ENCODE measurements around the gene COX4I1.

Gene COX4I1

GRCh38 chr16:85755929-85756768, 43.3 kb upstream of the COX4I1 start:
- Histone ChIP-seq H3K27me3 (ENCODE audit: control insufficient read depth, insufficient read depth, low read length) (peaks cover 20% of the 10 kb centered on the region), H3K9me3 (ENCODE audit: control insufficient read depth, low read depth, low read length) (no peaks in the 10 kb centered on the region), H3K36me3 (ENCODE audit: control insufficient read depth, low read depth, low read length) (no peaks in the 10 kb centered on the region), H3K4me3 (ENCODE audit: low read length) (no peak overlapping the region), H3K9ac (ENCODE audit: low read length) (no peak overlapping the region), H3K4me1 (ENCODE audit: control insufficient read depth, low read depth, low read length) (peaks cover 13% of the 10 kb centered on the region), H3K27ac (ENCODE audit: low read length) (no peak overlapping the region)

GRCh38 chr16:85757341-85757822, 42.1 kb upstream of the COX4I1 start:
- peaks cover 5% of the 10 kb centered on the region for H3K4me1 ChIP-seq (ENCODE audit: control insufficient read depth, low read depth, low read length)
- no peaks in the 10 kb centered on the region for H3K9me3 ChIP-seq (ENCODE audit: control insufficient read depth, low read depth, low read length)
- no peak overlapping the region for H3K4me3 ChIP-seq (ENCODE audit: low read length)
- peaks cover 7% of the 10 kb centered on the region for H3K27me3 ChIP-seq (ENCODE audit: control insufficient read depth, insufficient read depth, low read length)
- no peaks in the 10 kb centered on the region for H3K36me3 ChIP-seq (ENCODE audit: control insufficient read depth, low read depth, low read length)
- no peak overlapping the region for H3K27ac ChIP-seq (ENCODE audit: low read length)
- H3K9ac ChIP-seq (ENCODE audit: low read length) = no peak overlapping the region

GRCh38 chr16:85759136-85759535, 40.4 kb upstream of the COX4I1 start:
- Histone ChIP-seq H3K27me3 (ENCODE audit: control insufficient read depth, insufficient read depth, low read length) (no peaks in the 10 kb centered on the region), H3K27ac (ENCODE audit: low read length) (no peak overlapping the region), H3K9ac (ENCODE audit: low read length) (no peak overlapping the region), H3K4me3 (ENCODE audit: low read length) (no peak overlapping the region), H3K4me1 (ENCODE audit: control insufficient read depth, low read depth, low read length) (no peaks in the 10 kb centered on the region), H3K9me3 (ENCODE audit: control insufficient read depth, low read depth, low read length) (no peaks in the 10 kb centered on the region), H3K36me3 (ENCODE audit: control insufficient read depth, low read depth, low read length) (no peaks in the 10 kb centered on the region)

- H3K4me3 ChIP-seq (ENCODE audit: low read length) = no peak overlapping the region
Measured at GRCh38 chr16:85759631-85760419, 39.7 kb upstream of the COX4I1 start.

GRCh38 chr16:85761861-85762260, 37.6 kb upstream of the COX4I1 start:
- Histone ChIP-seq H3K27me3 (ENCODE audit: control insufficient read depth, insufficient read depth, low read length) (no peaks in the 10 kb centered on the region), H3K4me1 (ENCODE audit: control insufficient read depth, low read depth, low read length) (peaks cover 6% of the 10 kb centered on the region), H3K4me3 (ENCODE audit: low read length) (no peak overlapping the region), H3K9ac (ENCODE audit: low read length) (no peak overlapping the region), H3K9me3 (ENCODE audit: control insufficient read depth, low read depth, low read length) (no peaks in the 10 kb centered on the region), H3K36me3 (ENCODE audit: control insufficient read depth, low read depth, low read length) (no peaks in the 10 kb centered on the region), H3K27ac (ENCODE audit: low read length) (no peak overlapping the region)

More at GRCh38 chr16:85759631-85760419, 39.7 kb upstream of the COX4I1 start:
- no peak overlapping the region for H3K9ac ChIP-seq (ENCODE audit: low read length)
- H3K27me3 ChIP-seq (ENCODE audit: control insufficient read depth, insufficient read depth, low read length) = no peaks in the 10 kb centered on the region
- H3K9me3 ChIP-seq (ENCODE audit: control insufficient read depth, low read depth, low read length) = no peaks in the 10 kb centered on the region
- H3K4me1 ChIP-seq (ENCODE audit: control insufficient read depth, low read depth, low read length) = peaks cover 3% of the 10 kb centered on the region
- H3K27ac ChIP-seq (ENCODE audit: low read length) = no peak overlapping the region
- H3K36me3 ChIP-seq (ENCODE audit: control insufficient read depth, low read depth, low read length) = no peaks in the 10 kb centered on the region

- Histone ChIP-seq H3K4me1 (ENCODE audit: control insufficient read depth, low read depth, low read length) (peaks cover 12% of the 10 kb centered on the region), H3K36me3 (ENCODE audit: control insufficient read depth, low read depth, low read length) (no peaks in the 10 kb centered on the region), H3K27me3 (ENCODE audit: control insufficient read depth, insufficient read depth, low read length) (no peaks in the 10 kb centered on the region), H3K9ac (ENCODE audit: low read length) (no peak overlapping the region), H3K4me3 (ENCODE audit: low read length) (no peak overlapping the region), H3K27ac (ENCODE audit: low read length) (no peak overlapping the region), H3K9me3 (ENCODE audit: control insufficient read depth, low read depth, low read length) (no peaks in the 10 kb centered on the region)
Measured at GRCh38 chr16:85762970-85763369, 36.5 kb upstream of the COX4I1 start.

GRCh38 chr16:85763616-85764015, 35.9 kb upstream of the COX4I1 start:
- H3K4me1 ChIP-seq (ENCODE audit: control insufficient read depth, low read depth, low read length) = peaks cover 17% of the 10 kb centered on the region
- H3K36me3 ChIP-seq (ENCODE audit: control insufficient read depth, low read depth, low read length) = no peaks in the 10 kb centered on the region
- no peaks in the 10 kb centered on the region for H3K9me3 ChIP-seq (ENCODE audit: control insufficient read depth, low read depth, low read length)
- no peak overlapping the region for H3K9ac ChIP-seq (ENCODE audit: low read length)
- H3K4me3 ChIP-seq (ENCODE audit: low read length) = no peak overlapping the region
- no peak overlapping the region for H3K27ac ChIP-seq (ENCODE audit: low read length)
- no peaks in the 10 kb centered on the region for H3K27me3 ChIP-seq (ENCODE audit: control insufficient read depth, insufficient read depth, low read length)

- Histone ChIP-seq H3K4me1 (ENCODE audit: control insufficient read depth, low read depth, low read length) (peaks cover 17% of the 10 kb centered on the region), H3K9me3 (ENCODE audit: control insufficient read depth, low read depth, low read length) (no peaks in the 10 kb centered on the region), H3K27ac (ENCODE audit: low read length) (no peak overlapping the region), H3K36me3 (ENCODE audit: control insufficient read depth, low read depth, low read length) (no peaks in the 10 kb centered on the region), H3K4me3 (ENCODE audit: low read length) (no peak overlapping the region), H3K9ac (ENCODE audit: low read length) (no peak overlapping the region), H3K27me3 (ENCODE audit: control insufficient read depth, insufficient read depth, low read length) (no peaks in the 10 kb centered on the region)
Measured at GRCh38 chr16:85765211-85765610, 34.3 kb upstream of the COX4I1 start.

GRCh38 chr16:85765767-85766166, 33.7 kb upstream of the COX4I1 start:
- Histone ChIP-seq H3K9ac (ENCODE audit: low read length) (no peak overlapping the region), H3K27me3 (ENCODE audit: control insufficient read depth, insufficient read depth, low read length) (no peaks in the 10 kb centered on the region), H3K27ac (ENCODE audit: low read length) (no peak overlapping the region), H3K4me3 (ENCODE audit: low read length) (no peak overlapping the region), H3K4me1 (ENCODE audit: control insufficient read depth, low read depth, low read length) (peaks cover 17% of the 10 kb centered on the region), H3K36me3 (ENCODE audit: control insufficient read depth, low read depth, low read length) (no peaks in the 10 kb centered on the region), H3K9me3 (ENCODE audit: control insufficient read depth, low read depth, low read length) (no peaks in the 10 kb centered on the region)

GRCh38 chr16:85767531-85767930, 32.0 kb upstream of the COX4I1 start:
- no peaks in the 10 kb centered on the region for H3K27me3 ChIP-seq (ENCODE audit: control insufficient read depth, insufficient read depth, low read length)
- no peak overlapping the region for H3K27ac ChIP-seq (ENCODE audit: low read length)
- H3K9ac ChIP-seq (ENCODE audit: low read length) = no peak overlapping the region
- H3K36me3 ChIP-seq (ENCODE audit: control insufficient read depth, low read depth, low read length) = no peaks in the 10 kb centered on the region
- H3K4me3 ChIP-seq (ENCODE audit: low read length) = no peak overlapping the region
- H3K9me3 ChIP-seq (ENCODE audit: control insufficient read depth, low read depth, low read length) = no peaks in the 10 kb centered on the region
- peaks cover 17% of the 10 kb centered on the region for H3K4me1 ChIP-seq (ENCODE audit: control insufficient read depth, low read depth, low read length)

GRCh38 chr16:85768199-85768598, 31.3 kb upstream of the COX4I1 start:
- Histone ChIP-seq H3K36me3 (ENCODE audit: control insufficient read depth, low read depth, low read length) (no peaks in the 10 kb centered on the region), H3K27ac (ENCODE audit: low read length) (no peak overlapping the region), H3K4me3 (ENCODE audit: low read length) (no peak overlapping the region), H3K4me1 (ENCODE audit: control insufficient read depth, low read depth, low read length) (peaks cover 17% of the 10 kb centered on the region), H3K9me3 (ENCODE audit: control insufficient read depth, low read depth, low read length) (no peaks in the 10 kb centered on the region), H3K9ac (ENCODE audit: low read length) (no peak overlapping the region), H3K27me3 (ENCODE audit: control insufficient read depth, insufficient read depth, low read length) (no peaks in the 10 kb centered on the region)

Measured in iPS-18a (cell line).